ENCODE data around the gene TMEM203. TPM values are rescaled to one million over a fixed set of nuclear protein-coding genes. Genes with fewer than 3 reads are reported as not detected.
A peak's percentile ranks its signal among the peaks of the same experiment; 100 is the strongest.

The TMEM203 gene
- total and polyA plus RNA-seq, 2 of the 13 experiments (the other 11 are each of a cell fraction or from before 2014, with no cell fraction given), result 23.4 to 36.7 TPM

GRCh38 chr9:137235424-137236237, 30.2 kb upstream of the TMEM203 start (continued):
- no peak for TF ChIP-seq ZNF570 (CRISPR knock-in tag; IDR thresholded peaks at IDR 0.05; ENCODE audit: borderline replicate concordance)
- no peak for TF ChIP-seq ZNF468 (CRISPR knock-in tag; IDR thresholded peaks at IDR 0.05)
- TF ChIP-seq, protein P1, sequence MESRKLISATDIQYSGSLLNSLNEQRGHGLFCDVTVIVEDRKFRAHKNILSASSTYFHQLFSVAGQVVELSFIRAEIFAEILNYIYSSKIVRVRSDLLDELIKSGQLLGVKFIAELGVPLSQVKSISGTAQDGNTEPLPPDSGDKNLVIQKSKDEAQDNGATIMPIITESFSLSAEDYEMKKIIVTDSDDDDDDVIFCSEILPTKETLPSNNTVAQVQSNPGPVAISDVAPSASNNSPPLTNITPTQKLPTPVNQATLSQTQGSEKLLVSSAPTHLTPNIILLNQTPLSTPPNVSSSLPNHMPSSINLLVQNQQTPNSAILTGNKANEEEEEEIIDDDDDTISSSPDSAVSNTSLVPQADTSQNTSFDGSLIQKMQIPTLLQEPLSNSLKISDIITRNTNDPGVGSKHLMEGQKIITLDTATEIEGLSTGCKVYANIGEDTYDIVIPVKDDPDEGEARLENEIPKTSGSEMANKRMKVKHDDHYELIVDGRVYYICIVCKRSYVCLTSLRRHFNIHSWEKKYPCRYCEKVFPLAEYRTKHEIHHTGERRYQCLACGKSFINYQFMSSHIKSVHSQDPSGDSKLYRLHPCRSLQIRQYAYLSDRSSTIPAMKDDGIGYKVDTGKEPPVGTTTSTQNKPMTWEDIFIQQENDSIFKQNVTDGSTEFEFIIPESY (CRISPR knock-in tag; IDR thresholded peaks at IDR 0.05), result no peak
- TF ChIP-seq ZNF430 (CRISPR knock-in tag; IDR thresholded peaks at IDR 0.05), result peak; percentile 38; the same call in 1 of the 2 replicates
- TF ChIP-seq ZFP36 (IDR thresholded peaks at IDR 0.05; ENCODE audit: borderline replicate concordance, low read depth, low read length, partially characterized antibody), result peak; percentile 57
- no peak for TF ChIP-seq FOXA1 (IDR thresholded peaks at IDR 0.05)
- TF ChIP-seq FOXA1 (CRISPR knock-in tag; IDR thresholded peaks at IDR 0.05), result no peak
- TF ChIP-seq CEBPG (CRISPR knock-in tag; IDR thresholded peaks at IDR 0.05), result no peak
- TF ChIP-seq SMAD1 (CRISPR knock-in tag; IDR thresholded peaks at IDR 0.05; ENCODE audit: borderline replicate concordance, low read depth), result no peak
- TF ChIP-seq STAT5B (CRISPR knock-in tag; IDR thresholded peaks at IDR 0.05), result 0 out of 2 replicates have a peak, but pooled peaks have one; percentile 54
- TF ChIP-seq NFE2L2 (IDR thresholded peaks at IDR 0.05; ENCODE audit: low read length), result no peak
- no peak for TF ChIP-seq ZZZ3 (CRISPR knock-in tag; IDR thresholded peaks at IDR 0.05; ENCODE audit: borderline replicate concordance)
- TF ChIP-seq JUN (CRISPR knock-in tag; IDR thresholded peaks at IDR 0.05), result no peak
- TF ChIP-seq TEAD3 (CRISPR knock-in tag; optimal IDR thresholded peaks at IDR 0.05; ENCODE audit: borderline replicate concordance), result no peak
- no peak for TF ChIP-seq ZBTB21 (CRISPR knock-in tag; IDR thresholded peaks at IDR 0.05)
- no peak for TF ChIP-seq CCDC6 (CRISPR knock-in tag; IDR thresholded peaks at IDR 0.05)
- no peak for TF ChIP-seq NR2C2 (CRISPR knock-in tag; IDR thresholded peaks at IDR 0.05; ENCODE audit: borderline replicate concordance)
- 0 out of 2 replicates have a peak, but pooled peaks have one; percentile 20 for TF ChIP-seq ZNF235 (CRISPR knock-in tag; IDR thresholded peaks at IDR 0.05; ENCODE audit: borderline replicate concordance)
- TF ChIP-seq GABPA (IDR thresholded peaks at IDR 0.05; ENCODE audit: low read depth, low read length), result no peak
- no peak for TF ChIP-seq GABPA (CRISPR knock-in tag; IDR thresholded peaks at IDR 0.05; ENCODE audit: low read depth)
- TF ChIP-seq THAP7 (CRISPR knock-in tag; IDR thresholded peaks at IDR 0.05), result no peak; the same call in 1 of the 2 replicates
- TF ChIP-seq SMYD3 (CRISPR knock-in tag; IDR thresholded peaks at IDR 0.05), result no peak
- no peak for TF ChIP-seq ZSCAN31 (CRISPR knock-in tag; IDR thresholded peaks at IDR 0.05; ENCODE audit: low read depth)
- TF ChIP-seq, protein P2, sequence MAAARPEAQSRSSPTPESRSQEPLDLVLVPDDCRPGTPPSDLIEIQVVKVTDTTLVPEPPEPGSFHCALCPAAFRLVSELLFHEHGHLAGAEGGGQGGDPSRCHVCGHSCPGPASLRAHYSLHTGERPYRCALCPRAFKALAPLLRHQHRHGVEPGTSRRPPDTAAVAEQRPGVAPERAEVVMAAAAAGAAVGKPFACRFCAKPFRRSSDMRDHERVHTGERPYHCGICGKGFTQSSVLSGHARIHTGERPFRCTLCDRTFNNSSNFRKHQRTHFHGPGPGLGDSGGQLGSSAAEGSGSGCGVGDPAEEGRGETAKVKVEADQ (CRISPR knock-in tag; IDR thresholded peaks at IDR 0.05; ENCODE audit: borderline replicate concordance), result peak; percentile 59; the same call in 1 of the 2 replicates
- TF ChIP-seq ZNF543 (CRISPR knock-in tag; IDR thresholded peaks at IDR 0.05), result no peak; the same call in 1 of the 2 replicates
- peak; percentile 29 for TF ChIP-seq SOX5 (CRISPR knock-in tag; IDR thresholded peaks at IDR 0.05; ENCODE audit: borderline replicate concordance)
